ENCODE measurements around the gene MGLL. TPM values are rescaled to one million over a fixed set of nuclear protein-coding genes. Genes with fewer than 3 reads are reported as not detected.

The MGLL gene
- total RNA-seq, 1 experiment from 2014 or later: 6.8 TPM

DNA sequence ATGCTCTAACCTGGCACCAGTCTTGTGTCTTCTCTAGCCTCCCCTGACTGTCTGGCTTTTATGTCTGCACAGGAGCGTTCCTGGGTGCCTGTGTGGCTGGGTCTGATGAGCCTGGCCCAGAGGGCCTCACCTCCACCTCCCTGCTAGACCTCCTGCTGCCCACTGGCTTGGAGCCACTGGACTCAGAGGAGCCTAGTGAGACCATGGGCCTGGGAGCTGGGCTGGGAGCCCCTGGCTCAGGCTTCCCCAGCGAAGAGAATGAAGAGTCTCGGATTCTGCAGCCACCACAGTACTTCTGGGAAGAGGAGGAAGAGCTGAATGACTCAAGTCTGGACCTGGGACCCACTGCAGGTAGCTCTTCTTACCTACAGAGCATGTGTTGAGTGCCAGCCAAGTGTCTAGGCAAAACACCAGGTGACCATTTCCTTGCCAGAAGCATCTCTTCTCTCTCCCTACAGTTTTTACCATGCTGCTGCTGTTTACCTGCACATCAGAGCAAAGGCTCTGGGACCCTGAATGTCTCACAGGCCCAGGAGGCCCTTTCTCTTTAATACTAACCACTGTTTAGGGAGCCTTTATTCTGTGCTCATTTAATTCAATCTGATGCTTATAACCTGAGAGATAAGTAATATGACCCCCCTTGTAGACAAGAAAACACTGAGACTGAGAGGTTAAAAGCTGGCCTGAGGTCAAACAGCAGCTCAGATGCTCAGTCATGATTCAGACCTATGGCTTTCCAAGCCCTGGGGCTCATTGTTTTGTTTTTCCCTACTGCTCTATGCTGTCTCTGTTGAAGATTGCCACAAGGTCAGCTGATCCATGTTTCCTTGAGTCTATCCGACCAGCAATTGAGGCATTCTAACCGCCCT, 182.9 kb downstream of the MGLL start:
- H3K4me1 ChIP-seq (ENCODE audit: control insufficient read depth in 1 of 2, insufficient read depth in 2 of 2, low read length in 2 of 2): peaks cover 0 to 4% of the 10 kb centered on the region in 2 experiments; a peak in 1 of 4 replicates
- no peaks in the 10 kb centered on the region for H3K36me3 ChIP-seq (ENCODE audit: control insufficient read depth in 1 of 2, insufficient read depth in 2 of 2, low read length in 2 of 2)
- no peak overlapping the region for H3K9ac ChIP-seq (ENCODE audit: low read length)
- H4K20me1 ChIP-seq (ENCODE audit: insufficient read depth): no peaks in the 10 kb centered on the region
- POLR2A ChIA-PET: no interaction called here
- H3K4me2 ChIP-seq (ENCODE audit: low read length): no peak overlapping the region
- no peak overlapping the region for H2AFZ ChIP-seq (ENCODE audit: low read depth, low read length, poor library complexity, severe bottlenecking)
- no peak overlapping the region for H3K4me3 ChIP-seq (replicated peaks in 1 of 2; ENCODE audit: low read depth in 1 of 2, low read length in 2 of 2)
- ATAC-seq (0 out of 2 replicates have a peak, but pooled peaks have one; percentile 16), DNase-seq (ENCODE audit: low read depth, low spot score) (no peak)
- H3K9me3 ChIP-seq (ENCODE audit: control insufficient read depth in 1 of 2, insufficient read depth in 1 of 2, low read depth in 1 of 2, low read length in 2 of 2): no peaks in the 10 kb centered on the region
- no peaks in the 10 kb centered on the region for H3K9me2 ChIP-seq (ENCODE audit: insufficient read depth)
- H3K79me2 ChIP-seq (ENCODE audit: insufficient read depth, low read length): no peaks in the 10 kb centered on the region
- CTCF ChIA-PET: no interaction called here
- RAD21 ChIA-PET (ENCODE audit: low non-redundant PET in 1 of 2, low total read pairs in 2 of 2, uncharacterized antibody in 2 of 2, unreplicated experiment in 2 of 2): no interaction called here
- BruUV-seq (replicated peaks): no TSS peak
- H3K27me3 ChIP-seq (ENCODE audit: insufficient read depth, low read length): no peaks in the 10 kb centered on the region
- no peak overlapping the region for H3K27ac ChIP-seq (ENCODE audit: low read depth, low read length)
- intact Hi-C loops (cut with micrococcal nuclease): no loop called here
- no peak for TF ChIP-seq ZBTB33 (IDR thresholded peaks at IDR 0.05; ENCODE audit: extremely low read depth, insufficient replicate concordance, low read length)
- no peak for TF ChIP-seq REST (IDR thresholded peaks at IDR 0.05; ENCODE audit: low read depth)
- no peak for TF ChIP-seq SP1 (IDR thresholded peaks at IDR 0.05; ENCODE audit: low read depth)
- no peak for TF ChIP-seq CEBPB (IDR thresholded peaks at IDR 0.05; ENCODE audit: low read depth)
- TF ChIP-seq ATF3 (IDR thresholded peaks at IDR 0.05): no peak
- no peak for TF ChIP-seq YY1 (IDR thresholded peaks at IDR 0.05; ENCODE audit: extremely low read depth, insufficient replicate concordance, low read depth, low read length)
- TF ChIP-seq JUND (IDR thresholded peaks at IDR 0.05): no peak
- no peak for TF ChIP-seq SRF (IDR thresholded peaks at IDR 0.05; ENCODE audit: low read depth)
- no peak for TF ChIP-seq RAD21 (IDR thresholded peaks at IDR 0.05; ENCODE audit: low read depth)
- TF ChIP-seq SIN3A (IDR thresholded peaks at IDR 0.05; ENCODE audit: low read depth): no peak
- TF ChIP-seq POLR2A (IDR thresholded peaks at IDR 0.05; ENCODE audit: borderline replicate concordance, extremely low read depth, insufficient read depth, insufficient read length): no peak
- no peak for TF ChIP-seq FOSL1 (IDR thresholded peaks at IDR 0.05; ENCODE audit: low read depth)
- TF ChIP-seq, protein P1, sequence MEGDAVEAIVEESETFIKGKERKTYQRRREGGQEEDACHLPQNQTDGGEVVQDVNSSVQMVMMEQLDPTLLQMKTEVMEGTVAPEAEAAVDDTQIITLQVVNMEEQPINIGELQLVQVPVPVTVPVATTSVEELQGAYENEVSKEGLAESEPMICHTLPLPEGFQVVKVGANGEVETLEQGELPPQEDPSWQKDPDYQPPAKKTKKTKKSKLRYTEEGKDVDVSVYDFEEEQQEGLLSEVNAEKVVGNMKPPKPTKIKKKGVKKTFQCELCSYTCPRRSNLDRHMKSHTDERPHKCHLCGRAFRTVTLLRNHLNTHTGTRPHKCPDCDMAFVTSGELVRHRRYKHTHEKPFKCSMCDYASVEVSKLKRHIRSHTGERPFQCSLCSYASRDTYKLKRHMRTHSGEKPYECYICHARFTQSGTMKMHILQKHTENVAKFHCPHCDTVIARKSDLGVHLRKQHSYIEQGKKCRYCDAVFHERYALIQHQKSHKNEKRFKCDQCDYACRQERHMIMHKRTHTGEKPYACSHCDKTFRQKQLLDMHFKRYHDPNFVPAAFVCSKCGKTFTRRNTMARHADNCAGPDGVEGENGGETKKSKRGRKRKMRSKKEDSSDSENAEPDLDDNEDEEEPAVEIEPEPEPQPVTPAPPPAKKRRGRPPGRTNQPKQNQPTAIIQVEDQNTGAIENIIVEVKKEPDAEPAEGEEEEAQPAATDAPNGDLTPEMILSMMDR (IDR thresholded peaks at IDR 0.05 in 2 of 3, conservative IDR thresholded peaks at IDR 0.05 in 1 of 3; ENCODE audit: borderline replicate concordance in 1 of 3, insufficient read depth in 1 of 3, low read depth in 2 of 3, low read length in 2 of 3): no peak
- TF ChIP-seq TCF7L2 (IDR thresholded peaks at IDR 0.05; ENCODE audit: borderline replicate concordance, extremely low read depth, insufficient read depth, insufficient read length): no peak
- no peak for TF ChIP-seq EZH2phosphoT487 (IDR thresholded peaks at IDR 0.05; ENCODE audit: borderline replicate concordance)
- no peak for TF ChIP-seq EZH2 (IDR thresholded peaks at IDR 0.05)
